Large intestine (tissue), 1 donor: ENCODE measurements around the gene TCEAL1. TPM values are rescaled to one million over a fixed set of nuclear protein-coding genes. Genes with fewer than 3 reads are reported as not detected.

Source experiments
- polyA plus RNA-seq: library from polyadenylated mRNA; unstranded; fragments of 120-200 nt; gene quantifications from one replicate; pipeline ENCODE4 v1.2.1, GENCODE V29; 2013

TCEAL1 gene
- polyA plus RNA-seq, 1 donor: 31.0 TPM

Other genes with a start within 250 kb of the TCEAL1 start
- 1.8 TPM for gene RAB40A, start 109.5 kb upstream of the TCEAL1 start, polyA plus RNA-seq
- 102 TPM for gene TCEAL4, start 43.5 kb upstream of the TCEAL1 start, polyA plus RNA-seq
- 14.2 TPM for gene TCEAL3, start 21.0 kb upstream of the TCEAL1 start, polyA plus RNA-seq
- gene MORF4L2, start 57.7 kb downstream of the TCEAL1 start, polyA plus RNA-seq: 357 TPM
- 0.43 TPM for gene TMEM31, start 81.9 kb downstream of the TCEAL1 start, polyA plus RNA-seq
- gene PLP1, start 147.9 kb downstream of the TCEAL1 start, polyA plus RNA-seq: 32.0 TPM
- 3.2 TPM for gene RAB9B, start 203.3 kb downstream of the TCEAL1 start, polyA plus RNA-seq